ENCODE data around the gene B4GALNT4. TPM values are rescaled to one million over a fixed set of nuclear protein-coding genes. Genes with fewer than 3 reads are reported as not detected.
"Not testable (repeated sequence)": the region's sequence is repeated elsewhere in the genome, so short reads cannot be mapped to it uniquely, and the experiment has no call there.

B4GALNT4 gene
- total RNA-seq, 1 donor from 2014 or later, result 0.28 TPM

GRCh38 chr11:358129-358800, 11.0 kb upstream of the B4GALNT4 start:
- no peak for ATAC-seq
- DNase-seq (ENCODE audit: low spot score), result no peak

GRCh38 chr11:359181-359714, 10.1 kb upstream of the B4GALNT4 start:
- ATAC-seq (no peak), DNase-seq (ENCODE audit: low spot score) (no peak)

GRCh38 chr11:360326-361280, 8.7 kb upstream of the B4GALNT4 start:
- DNase-seq (ENCODE audit: low spot score) (no peak), ATAC-seq (no peak)

- no peak for ATAC-seq
- no peak for DNase-seq (ENCODE audit: low spot score)
Observed at GRCh38 chr11:362642-363442, 6.5 kb upstream of the B4GALNT4 start.

- not testable (repeated sequence) for ATAC-seq; DNase-seq (ENCODE audit: low spot score)
Observed at GRCh38 chr11:363443-363805, 5.9 kb upstream of the B4GALNT4 start.

- ATAC-seq, result peak; percentile 80
Observed at GRCh38 chr11:363948-364761, 5.1 kb upstream of the B4GALNT4 start.

GRCh38 chr11:364991-365725, 4.1 kb upstream of the B4GALNT4 start:
- no peak for ATAC-seq
- DNase-seq (ENCODE audit: low spot score), result no peak

More at GRCh38 chr11:363948-364761, 5.1 kb upstream of the B4GALNT4 start:
- no peak for DNase-seq (ENCODE audit: low spot score)

GRCh38 chr11:365831-366230, 3.5 kb upstream of the B4GALNT4 start:
- ATAC-seq (no peak), DNase-seq (ENCODE audit: low spot score) (no peak)

GRCh38 chr11:367956-368413, 1.3 kb upstream of the B4GALNT4 start:
- no peak for DNase-seq (ENCODE audit: low spot score)
- ATAC-seq, result no peak

- ATAC-seq (no peak), DNase-seq (ENCODE audit: low spot score) (no peak)
Observed at GRCh38 chr11:368414-369335, 624 bp upstream of the B4GALNT4 start.

- no peak for ATAC-seq
- DNase-seq (ENCODE audit: low spot score), result no peak
Observed at GRCh38 chr11:370070-370941, 1.0 kb downstream of the B4GALNT4 start.

GRCh38 chr11:371051-371450, 1.8 kb downstream of the B4GALNT4 start:
- ATAC-seq, result no peak
- DNase-seq (ENCODE audit: low spot score), result no peak

- DNase-seq (ENCODE audit: low spot score), result no peak
- ATAC-seq, result no peak
Observed at GRCh38 chr11:371716-372590, 2.7 kb downstream of the B4GALNT4 start.

- ATAC-seq (no peak), DNase-seq (ENCODE audit: low spot score) (no peak)
Observed at GRCh38 chr11:372809-373715, 3.8 kb downstream of the B4GALNT4 start.

Data from left lobe of liver (tissue), 2 donors.